GM19397 (cell line): Measurements from ENCODE around the gene SERPINC1.
A peak's percentile ranks its signal among the peaks of the same experiment; 100 is the strongest.
"Not testable (repeated sequence)": the region's sequence is repeated elsewhere in the genome, so short reads cannot be mapped to it uniquely, and the experiment has no call there.

Experiments used
- ATAC-seq: cut with Tn5 transposase; IDR thresholded peaks from one replicate; pipeline ENCODE4 v1.9.1; 2021; ENCODE audit warnings: mild to moderate bottlenecking, moderate library complexity; ENCODE audit not compliant: unreplicated experiment

The SERPINC1 gene

GRCh38 chr1:173893611-173894010 is 23.5 kb downstream of the SERPINC1 start:
- no peak for ATAC-seq

GRCh38 chr1:173889885-173890284 is 27.2 kb downstream of the SERPINC1 start:
- ATAC-seq = no peak

- no peak for ATAC-seq
Measured at GRCh38 chr1:173888749-173889148, 28.4 kb downstream of the SERPINC1 start.

- no peak for ATAC-seq
Measured at GRCh38 chr1:173887627-173888026, 29.5 kb downstream of the SERPINC1 start.

GRCh38 chr1:173886746-173887611 is 30.1 kb downstream of the SERPINC1 start:
- ATAC-seq = no peak

GRCh38 chr1:173884701-173885100 is 32.4 kb downstream of the SERPINC1 start:
- no peak for ATAC-seq

- ATAC-seq = not testable (repeated sequence)
Measured at GRCh38 chr1:173881117-173881516, 36.0 kb downstream of the SERPINC1 start.

- ATAC-seq = no peak
Measured at GRCh38 chr1:173878251-173878650, 38.9 kb downstream of the SERPINC1 start.

GRCh38 chr1:173876732-173877131 is 40.4 kb downstream of the SERPINC1 start:
- ATAC-seq = no peak

GRCh38 chr1:173871500-173871899 is 45.6 kb downstream of the SERPINC1 start:
- ATAC-seq = no peak

- no peak for ATAC-seq
Measured at GRCh38 chr1:173871091-173871490, 46.0 kb downstream of the SERPINC1 start.

GRCh38 chr1:173870252-173871075 is 46.7 kb downstream of the SERPINC1 start:
- ATAC-seq = no peak

- no peak for ATAC-seq
Measured at GRCh38 chr1:173869021-173869359, 48.1 kb downstream of the SERPINC1 start.

GRCh38 chr1:173868266-173869020 is 48.7 kb downstream of the SERPINC1 start, which contains the start of gene ZBTB37:
Gene ZBTB37 (plus strand): TSS chr1:173868380. CDS start chr1:173870226, 1,846 bp downstream.
- ATAC-seq = peak; percentile 62

GRCh38 chr1:173867753-173868265 is 49.3 kb downstream of the SERPINC1 start, which contains the start of gene GAS5:
Gene GAS5 (minus strand): TSS chr1:173867989.
- ATAC-seq = peak; percentile 67

- no peak for ATAC-seq
Measured at GRCh38 chr1:173867141-173867752, 49.9 kb downstream of the SERPINC1 start.

GRCh38 chr1:173866413-173867115 is 50.6 kb downstream of the SERPINC1 start:
- ATAC-seq = no peak

GRCh38 chr1:173865468-173866164 is 51.5 kb downstream of the SERPINC1 start:
- no peak for ATAC-seq
